T follicular helper cell (primary cell): Measurements from ENCODE around the gene CASS4.
"Not testable (repeated sequence)": the region's sequence is repeated elsewhere in the genome, so short reads cannot be mapped to it uniquely, and the experiment has no call there.

ENCODE experiments used
- DNase-seq: peaks from one replicate; pipeline ENCODE4 v3.0.0-alpha.2; 2020; ENCODE audit warnings: low read depth

Gene CASS4

DNA sequence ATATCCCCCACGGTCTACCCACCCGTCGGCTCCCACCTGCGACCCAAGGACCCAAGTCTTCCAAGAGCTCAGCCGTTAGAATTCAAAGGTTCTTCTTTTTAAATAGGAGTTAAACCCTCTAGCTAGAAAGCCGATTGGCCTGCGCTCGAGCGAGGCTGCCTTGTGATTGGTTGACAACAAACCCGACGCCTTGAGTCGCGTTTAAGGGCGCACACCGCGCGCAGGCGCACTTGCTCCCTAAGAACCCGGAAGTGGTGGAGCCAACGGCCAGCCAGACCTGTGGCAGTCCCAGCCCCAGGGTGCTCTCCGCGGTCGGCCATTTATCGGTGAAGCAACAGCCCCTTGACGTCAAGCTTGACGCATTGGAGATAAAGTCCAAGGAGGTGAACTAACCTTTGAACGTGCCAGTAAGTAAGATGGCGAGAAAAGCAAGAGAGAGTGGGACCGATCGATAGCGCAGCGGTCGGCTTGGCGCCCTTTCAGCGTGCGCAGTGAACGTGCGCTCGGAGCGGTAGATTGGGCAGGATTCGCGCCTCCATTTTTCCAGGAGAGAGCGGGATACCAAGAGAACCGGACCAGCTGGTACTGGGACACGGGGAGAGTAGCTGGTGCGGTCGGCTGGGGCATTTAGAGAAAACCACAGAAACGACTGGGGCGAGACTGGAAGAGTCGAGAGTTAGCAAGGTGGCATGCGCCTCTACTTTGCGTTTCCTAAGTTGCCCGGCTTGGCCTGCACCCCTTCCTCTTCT is 19.8 kb upstream of the CASS4 start, which contains the start of the genes AURKA and CSTF1:
AURKA (minus strand) TSS at position 84 of the 749 bp plus-strand sequence. CDS start 4,018 bp downstream, outside the sequence.
CSTF1 (plus strand) TSS at position 514 of the 749 bp plus-strand sequence. CDS start 2,908 bp downstream, outside the sequence.
- DNase-seq = peak; percentile 99

DNA sequence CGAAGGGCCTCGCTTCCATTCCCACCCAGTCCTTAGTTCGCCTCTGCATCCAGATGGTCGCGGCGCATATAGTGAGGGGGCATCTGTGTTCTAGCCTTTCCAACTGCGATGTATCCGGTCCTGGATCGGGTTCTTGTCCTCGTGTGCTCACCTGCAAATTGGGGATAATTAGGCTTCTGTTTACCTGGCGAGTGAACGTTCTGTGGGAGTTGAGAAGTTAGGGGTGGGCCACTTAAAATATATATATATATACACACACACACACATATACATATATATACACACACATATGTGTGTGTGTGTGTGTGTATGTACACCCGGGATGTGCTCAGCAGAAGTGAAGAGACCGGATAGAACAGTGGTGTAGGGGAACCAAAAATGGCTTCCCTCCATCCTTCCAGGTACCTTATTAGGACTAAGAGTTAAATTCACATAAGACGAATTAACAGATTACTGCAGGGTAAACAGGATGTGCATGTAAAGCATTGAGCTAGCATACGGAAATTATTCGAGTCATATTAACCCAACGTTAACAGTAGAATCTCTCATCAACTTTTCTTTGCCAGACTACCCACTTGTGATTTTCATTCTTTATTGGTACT is 19.1 kb upstream of the CASS4 start:
- no peak for DNase-seq

DNA sequence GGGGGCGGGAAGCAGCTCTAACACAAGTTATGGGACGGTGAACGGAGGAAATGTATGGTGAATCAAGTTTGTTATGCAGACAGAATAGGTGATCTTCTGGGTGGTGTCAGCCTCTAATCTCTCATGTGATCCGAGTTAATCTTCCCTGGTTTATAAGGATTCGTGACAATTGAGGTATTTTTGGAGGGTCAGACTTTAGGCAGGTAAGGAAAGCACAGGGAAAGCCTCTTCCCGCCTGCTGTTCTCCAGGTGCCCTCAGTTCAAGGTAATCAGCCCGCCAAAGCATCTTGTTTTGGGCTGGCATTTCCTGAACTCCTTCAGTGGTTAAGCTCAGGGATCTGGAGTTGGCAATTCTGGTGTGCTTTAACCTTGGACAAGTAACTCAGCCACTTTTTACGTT is 18.4 kb upstream of the CASS4 start:
- no peak for DNase-seq

DNA sequence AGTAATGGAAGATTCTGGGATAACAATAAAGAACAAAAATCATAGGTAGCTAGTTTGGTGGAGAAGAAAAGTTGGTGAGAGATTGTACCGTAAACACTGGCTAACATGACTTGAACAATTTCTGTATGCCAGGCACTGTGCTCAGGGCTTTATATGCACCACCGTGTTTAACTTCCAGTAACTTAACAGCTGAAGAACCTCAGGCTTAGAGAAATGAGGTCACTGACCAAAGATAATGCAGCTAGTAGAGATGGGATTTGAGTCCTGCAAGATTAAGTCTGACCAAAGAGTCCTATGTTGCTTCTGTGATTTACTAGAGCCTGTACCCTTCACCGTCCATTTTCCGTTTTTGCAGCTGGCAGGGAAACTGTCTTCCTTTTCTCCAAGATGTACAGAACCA is 16.9 kb upstream of the CASS4 start:
- DNase-seq = no peak

DNA sequence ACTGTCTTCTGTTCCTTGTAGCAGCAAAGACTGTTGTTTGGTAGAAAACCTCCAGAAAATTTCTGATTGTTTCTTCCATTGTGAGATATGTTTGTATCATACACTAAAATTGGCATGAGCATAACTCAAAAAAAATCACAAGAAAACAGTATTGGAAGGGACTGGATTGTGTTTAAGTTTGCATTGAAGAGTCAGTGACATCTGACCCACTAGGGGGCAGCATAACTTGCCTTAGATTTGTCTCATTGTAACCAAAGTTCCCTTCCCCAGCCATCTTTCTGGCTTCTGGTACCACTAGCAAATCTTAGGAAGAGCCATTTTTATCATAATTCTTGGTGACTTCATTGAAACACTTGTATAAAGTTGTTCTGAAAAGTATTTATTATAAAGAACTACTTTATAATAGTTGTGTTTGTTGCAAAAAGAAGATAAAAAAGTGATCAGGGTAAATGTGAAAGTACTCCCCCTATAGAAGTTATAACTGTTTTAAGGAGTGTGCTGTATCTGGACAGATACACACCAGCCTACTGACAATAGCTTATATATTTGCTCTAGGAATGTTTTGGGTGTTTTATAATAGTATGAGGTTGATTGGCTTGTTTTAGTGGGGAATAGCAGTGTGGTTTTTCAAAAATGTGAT is 11.9 kb upstream of the CASS4 start:
- peak; percentile 46 for DNase-seq

DNA sequence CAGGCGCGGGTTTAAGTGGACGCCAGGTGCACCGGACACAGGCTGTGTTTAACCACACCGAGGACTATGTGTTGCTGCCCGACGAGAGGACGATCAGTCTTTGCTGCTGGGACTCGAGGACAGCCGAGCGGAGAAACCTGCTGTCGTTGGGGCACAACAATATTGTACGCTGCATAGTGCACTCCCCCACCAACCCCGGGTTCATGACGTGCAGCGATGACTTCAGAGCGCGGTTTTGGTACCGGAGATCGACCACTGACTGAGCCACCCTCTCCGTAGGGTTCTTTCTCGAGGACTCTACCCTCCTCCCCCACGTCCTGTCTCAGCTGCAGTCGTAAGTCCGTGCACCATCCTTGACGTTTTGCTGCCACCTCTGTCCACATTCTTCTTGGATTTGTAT is 8.6 kb upstream of the CASS4 start:
- no peak for DNase-seq

DNA sequence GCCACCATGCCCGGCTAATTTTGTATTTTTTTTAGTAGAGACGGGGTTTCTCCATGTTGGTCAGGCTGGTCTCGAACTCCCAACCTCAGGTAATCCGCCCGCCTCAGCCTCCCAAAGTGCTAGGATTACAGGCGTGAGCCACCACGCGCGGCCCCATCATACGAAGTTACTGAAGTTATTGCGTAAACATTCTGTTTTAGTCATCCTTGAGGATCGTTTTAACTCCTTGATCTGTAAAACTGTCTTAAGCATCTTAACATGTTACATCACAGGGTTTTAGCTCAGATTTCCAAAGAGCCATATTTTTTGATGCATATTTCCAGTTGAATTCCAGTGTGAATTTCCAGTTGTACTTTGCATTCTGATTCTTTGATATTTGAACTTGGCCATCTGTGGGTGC is 6.7 kb upstream of the CASS4 start:
- DNase-seq = not testable (repeated sequence)

DNA sequence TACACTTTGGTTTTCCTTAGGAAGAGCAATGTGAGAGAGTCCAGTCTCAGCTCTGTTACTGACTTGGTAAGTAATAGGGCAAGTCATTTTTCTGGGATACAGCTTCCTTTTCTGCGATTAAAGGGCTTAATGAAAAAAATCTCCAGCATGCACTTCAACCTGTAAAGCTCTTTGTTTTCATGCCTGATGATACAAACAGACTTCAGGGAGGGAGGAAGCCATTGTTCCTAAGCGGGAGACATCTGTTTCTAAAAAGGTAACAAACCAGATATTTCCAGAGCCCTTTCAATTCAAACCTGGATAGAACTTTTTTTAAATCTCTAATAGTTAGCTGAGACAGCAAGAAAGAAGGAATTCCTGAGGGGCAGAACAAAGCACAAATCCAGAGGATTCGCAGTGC is 5.2 kb upstream of the CASS4 start:
- DNase-seq = no peak

DNA sequence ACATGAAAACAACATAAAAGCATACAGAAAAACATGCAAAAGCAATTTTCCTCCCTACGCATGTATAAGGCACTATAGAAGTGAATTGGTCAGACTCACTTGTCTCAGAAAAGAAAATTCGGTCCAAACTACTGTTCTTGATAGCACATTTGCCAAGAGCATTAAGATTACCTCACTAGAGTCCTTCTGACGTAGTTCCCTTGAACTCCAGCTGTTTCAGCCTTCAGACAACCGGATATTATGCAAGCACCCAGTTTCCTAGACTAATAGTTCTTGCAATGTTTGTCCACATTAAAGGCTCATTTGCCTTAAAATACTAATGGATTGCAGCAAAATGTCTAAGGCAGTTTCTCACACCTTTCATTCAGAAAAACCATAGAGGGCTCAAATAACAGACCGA is 2.5 kb upstream of the CASS4 start:
- DNase-seq = no peak

DNA sequence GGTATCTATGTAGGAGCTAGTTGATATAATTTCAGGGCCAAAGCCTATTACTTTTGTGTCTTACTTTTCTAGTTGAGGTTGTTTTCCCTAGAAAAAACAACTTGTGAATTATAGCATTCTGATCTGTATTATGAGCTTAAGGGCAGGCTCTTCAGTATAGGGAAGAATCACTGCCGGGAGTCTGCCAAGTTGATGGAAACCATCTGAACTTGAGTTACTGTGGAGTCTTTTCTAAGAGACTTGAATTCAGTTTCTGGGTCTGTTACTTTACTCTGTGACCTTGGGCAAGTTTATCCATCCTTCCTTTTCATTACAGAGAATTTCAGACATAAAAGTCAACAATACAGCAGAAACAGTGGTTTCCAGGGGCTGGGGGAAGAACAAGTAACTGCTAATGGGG is 2.1 kb upstream of the CASS4 start:
- DNase-seq = no peak

DNA sequence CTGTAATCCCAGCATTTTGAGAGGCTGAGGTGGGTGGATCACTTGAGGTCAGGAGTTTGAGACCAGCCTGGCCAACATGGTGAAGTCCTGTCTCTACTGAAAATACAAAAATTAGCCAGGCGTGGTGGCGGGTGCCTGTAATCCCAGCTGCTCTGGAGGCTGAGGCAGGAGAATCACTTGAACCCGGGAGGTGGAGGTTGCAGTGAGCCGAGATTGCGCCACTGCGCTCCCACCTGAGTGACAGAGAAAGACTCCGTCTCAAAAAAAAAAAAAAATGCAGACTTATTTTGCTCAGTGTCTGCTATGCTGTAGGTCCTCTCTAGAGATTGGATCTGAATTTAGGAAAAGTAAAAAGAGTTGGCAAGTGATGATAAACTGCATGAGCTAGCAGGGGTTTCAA is 773 bp upstream of the CASS4 start:
- DNase-seq = not testable (repeated sequence)

DNA sequence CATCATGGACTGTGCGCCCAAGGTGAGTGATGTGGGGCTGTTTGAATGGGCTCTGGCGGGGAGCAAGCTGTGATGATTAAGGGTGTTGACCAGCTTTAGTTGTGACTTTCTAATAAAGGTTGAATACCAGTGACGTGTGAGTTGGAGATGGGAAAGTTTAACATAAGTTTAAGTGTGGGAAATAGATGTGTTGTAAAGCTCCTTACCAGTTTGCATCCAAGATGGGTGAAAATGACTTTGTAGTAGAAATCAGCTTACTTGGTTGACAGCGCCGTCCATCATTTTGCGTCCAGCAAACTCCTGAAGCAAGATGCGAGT is 372 bp downstream of the CASS4 start:
- DNase-seq = no peak

DNA sequence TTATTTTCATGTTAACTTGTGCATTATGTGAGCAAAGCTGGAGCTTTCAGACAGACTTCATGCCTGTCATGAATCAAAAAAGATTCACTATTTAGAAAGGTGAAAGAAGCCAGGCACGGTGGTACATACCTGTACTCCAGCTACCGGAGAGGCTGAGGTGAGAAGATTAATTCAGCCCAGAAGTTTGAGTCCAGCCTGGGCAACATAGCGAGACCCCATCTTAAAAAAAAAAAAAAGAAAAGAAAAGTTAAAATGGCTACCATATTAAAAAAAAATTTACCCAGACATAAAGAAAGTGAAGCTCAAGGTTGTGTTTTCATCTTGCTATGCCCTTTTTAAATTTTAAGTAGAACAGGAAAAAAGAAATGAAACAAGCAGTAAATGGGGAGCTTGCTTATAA is 889 bp downstream of the CASS4 start:
- no peak for DNase-seq

DNA sequence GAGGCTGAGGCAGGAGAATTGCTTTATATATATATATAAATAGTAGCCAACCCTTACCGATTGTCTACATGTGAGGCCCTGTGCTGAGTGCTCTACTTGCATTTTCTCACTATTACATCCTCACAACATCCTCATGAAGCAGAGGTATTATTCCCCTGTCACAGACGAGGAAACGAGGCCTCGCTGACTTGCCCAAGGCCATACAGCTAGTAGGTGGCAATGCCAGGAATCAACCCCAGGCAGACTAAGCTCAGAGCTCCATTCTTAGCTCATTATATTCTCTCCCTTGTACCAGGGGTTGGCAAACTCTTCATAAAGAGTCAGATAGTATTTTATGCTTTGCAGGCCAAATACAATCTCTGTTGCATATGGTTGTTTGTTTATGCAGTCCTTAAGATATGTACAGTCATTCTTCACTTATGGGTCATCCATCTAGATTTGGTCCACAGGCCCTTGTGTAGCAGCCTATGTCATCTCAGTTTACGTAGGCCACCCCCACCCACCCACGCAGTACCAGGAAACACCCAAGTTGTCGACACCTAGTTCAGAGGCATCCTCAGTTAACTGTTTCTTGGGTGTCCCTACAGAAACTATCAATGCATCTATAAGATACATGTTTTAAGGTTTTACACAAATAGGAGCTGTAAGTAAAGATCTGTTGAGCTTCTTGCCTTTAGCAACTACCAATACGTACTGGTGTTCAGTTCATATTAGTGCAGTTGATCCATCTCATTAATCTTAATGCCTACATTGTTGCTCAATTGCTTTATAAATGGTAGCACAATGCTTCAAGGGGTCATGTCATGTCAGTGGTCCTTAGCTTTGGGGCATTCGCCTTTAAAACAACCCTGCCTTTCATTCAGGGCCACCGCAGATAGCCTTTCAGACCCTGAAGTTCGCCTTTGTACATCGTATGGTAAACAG is 3.0 kb downstream of the CASS4 start:
- DNase-seq = no peak

DNA sequence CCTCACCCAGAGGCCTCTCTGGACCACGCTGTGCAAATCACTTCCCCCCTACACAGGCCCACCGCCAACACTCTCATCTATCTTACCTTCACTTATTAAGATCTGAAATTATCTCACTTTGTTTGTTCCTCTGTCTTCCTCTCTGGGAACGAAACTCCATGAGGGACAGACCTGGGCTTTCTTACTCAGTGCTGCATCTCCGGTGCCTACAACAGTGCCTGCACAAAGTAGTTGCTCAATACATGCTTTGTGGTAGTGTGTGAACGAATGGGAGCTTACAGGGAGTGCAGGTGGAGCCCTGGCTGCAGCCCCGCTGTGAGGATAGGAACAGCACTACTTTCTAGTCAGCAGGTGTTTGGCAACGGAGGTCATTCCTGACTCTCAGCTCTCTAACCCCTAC is 5.3 kb downstream of the CASS4 start:
- DNase-seq = no peak

DNA sequence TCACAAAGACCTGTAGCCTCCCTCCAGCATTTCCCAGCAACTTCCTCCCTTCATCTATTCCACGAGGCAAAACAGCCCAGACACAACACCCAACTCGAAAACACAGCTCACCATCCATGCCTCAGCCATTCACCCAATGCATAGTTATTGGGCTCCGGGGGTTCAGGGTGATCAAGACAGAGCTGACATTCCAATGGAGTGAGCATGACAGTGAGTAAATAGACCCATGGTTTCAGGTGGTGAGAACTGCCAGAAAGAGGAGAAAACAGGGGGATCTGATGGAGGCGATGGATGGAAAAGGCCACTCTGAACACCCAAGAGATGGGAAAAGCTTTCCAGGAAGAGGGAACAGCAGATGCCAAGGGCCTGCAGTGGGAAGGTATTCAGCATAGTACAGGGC is 5.9 kb downstream of the CASS4 start:
- DNase-seq = no peak

DNA sequence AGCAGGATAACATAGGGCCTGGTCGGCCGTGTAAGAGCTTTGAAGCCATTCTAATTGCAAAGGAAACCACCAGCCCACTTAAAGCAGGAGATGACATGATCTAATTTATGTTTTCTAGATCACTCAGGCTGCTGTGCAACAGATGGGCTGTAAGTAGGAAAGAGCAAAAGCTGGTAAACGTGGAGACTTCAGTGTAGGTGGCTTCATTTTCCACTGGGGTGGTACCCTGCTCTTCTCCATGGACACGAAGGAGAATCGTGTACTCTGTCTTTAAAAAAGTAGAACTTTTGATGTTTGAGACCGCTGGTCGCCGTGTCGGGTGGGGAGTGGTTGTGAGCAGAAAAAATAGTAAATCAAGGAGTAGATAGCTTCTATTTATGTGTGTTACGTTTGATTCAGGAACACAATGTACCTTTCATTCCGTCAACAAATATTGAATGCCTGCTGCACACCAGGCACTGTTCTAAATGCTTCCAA is 6.4 kb downstream of the CASS4 start:
- DNase-seq = no peak

DNA sequence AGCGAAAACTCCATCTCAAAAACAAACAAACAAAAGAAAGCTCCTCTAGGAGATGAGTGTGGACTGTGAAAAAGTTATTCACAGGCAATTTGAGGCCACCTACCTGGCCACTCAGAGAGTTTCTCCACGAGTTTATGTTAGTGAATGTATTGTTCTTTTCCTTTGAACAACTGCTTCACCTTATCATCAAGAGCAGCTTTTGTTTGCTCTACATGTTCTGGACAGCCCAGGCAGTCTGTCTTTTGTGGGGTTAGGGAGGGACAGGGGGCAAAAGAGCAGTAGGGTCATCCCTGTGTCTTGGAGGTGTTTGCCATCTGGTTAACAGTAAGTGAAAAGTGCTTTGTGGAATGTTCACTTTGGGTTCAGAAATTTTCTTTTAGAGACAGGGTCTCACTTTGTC is 8.0 kb downstream of the CASS4 start:
- DNase-seq = no peak

DNA sequence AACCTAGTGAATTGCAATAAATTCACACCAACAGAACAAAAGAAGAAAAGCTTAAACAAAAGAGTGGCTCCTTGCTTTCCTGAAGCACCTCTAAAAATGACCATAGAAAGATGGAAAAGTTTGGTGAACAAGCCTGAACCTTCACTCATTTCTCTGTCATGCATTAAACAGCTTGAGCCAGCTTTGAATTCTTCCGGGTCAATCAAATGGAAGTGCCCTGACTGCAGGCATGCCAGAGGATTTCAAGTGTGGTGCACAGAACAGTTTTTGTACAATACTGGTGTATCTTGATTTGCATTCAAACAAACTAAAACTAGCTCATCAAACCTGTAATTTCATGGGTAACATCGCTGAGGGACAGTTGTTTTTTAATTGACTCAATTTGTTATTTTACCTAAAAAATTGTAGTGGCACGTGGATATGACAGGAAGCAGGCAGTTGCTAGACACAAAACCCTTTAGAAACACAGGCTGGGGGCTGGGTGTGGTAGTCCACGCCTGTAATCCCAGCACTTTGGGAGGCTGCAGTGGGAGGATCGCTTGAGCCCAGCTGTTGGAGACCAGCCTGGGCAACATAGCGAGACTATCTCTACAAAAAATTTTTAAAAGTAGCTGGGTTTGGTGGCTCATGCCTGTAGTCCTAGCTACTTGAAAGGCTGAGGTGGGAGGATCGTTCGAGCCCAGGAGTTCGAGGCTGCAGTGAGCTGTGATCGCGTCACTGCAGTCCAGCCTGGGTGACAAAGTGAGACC is 9.1 kb downstream of the CASS4 start:
- DNase-seq = no peak

DNA sequence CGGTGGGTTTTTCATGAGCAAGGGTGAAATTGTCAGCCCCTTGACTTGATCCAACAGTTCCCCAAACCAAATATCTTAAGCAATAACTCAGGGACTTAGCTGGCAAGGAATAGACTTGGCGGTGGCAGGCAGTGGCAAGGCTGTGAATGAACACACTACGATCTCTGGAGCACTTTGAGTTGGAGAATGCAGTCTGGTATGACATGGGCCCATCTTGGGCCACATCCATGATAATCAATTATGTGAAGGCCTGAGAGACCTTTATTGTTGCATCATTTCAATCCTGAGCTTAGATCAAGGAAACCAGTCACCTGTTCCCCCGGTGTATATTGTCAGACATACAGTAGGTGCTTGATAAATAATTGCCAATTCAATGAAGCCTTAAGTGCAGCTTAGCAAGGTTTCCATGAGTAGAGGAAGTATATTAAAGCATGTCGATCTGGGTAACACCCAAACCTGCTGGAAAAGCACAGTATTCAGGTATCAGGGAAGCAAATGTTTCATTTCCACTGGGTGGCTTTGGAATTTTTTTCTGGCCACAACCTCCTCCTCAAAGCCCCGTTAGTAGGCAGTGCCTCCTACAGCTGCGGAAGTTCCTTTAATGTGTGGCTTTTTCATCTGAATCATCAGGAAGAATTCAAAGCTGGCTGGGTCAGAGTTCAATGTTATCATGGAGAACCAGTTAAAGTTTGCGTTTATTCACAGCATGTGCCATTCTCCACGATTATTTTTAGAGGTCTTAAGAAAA is 10.2 kb downstream of the CASS4 start:
- no peak for DNase-seq

DNA sequence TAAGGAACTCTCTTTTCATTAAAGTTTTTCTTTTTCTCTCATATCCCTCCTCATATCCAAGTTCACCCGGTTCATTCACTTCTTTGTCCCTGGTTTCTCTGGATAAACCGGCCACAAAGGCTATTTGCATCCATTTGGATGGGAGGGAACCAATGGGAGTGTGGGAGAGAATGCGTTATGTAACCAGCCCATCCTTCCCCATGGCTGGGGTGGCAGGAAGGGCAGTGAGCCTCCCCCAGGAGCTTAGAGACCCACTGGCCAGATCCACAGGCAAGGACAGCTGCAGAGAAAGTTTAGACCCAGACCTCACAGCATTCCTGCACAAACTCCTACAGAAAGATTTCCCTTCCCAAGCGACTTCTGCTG is 10.7 kb downstream of the CASS4 start:
- no peak for DNase-seq
